PC-9 (cell line): Measurements from ENCODE around the gene PDHX.

Experiments used
- EZH2 ChIP-seq: fragments of 200-600 bp; sonication (generic); IDR thresholded peaks from 2 replicates; pipeline ENCODE4 v1.8.0; 2017; ENCODE audit warnings: antibody characterized with exemption, low read depth
- TF ChIP-seq, protein P1 (sequence below): fragments of 200-600 bp; sonication (generic); conservative IDR thresholded peaks from 2 replicates; pipeline ENCODE4 v1.6.1; 2017; ENCODE audit warnings: mixed run types, antibody characterized with exemption, mild to moderate bottlenecking, moderate library complexity

DNA sequence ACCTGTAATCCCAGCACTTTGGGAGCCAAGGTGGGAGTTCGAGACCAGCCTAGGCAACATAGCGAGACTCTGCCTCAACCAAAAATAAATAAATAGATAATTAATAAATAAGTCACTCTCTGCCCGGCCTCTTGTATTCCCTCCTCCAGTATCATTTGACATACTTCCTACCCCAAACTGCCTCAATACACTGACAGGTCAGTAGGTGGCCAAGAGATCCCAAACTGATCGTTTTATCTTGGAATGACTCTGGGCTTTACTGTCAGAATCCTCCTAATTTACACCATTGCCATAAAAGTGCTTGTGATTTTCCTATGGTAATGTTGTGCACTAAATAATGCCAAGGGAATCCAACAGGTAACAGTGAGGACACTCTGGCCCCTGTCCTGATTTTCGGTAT, 94.2 kb downstream of the PDHX start:
- TF ChIP-seq, protein P1, sequence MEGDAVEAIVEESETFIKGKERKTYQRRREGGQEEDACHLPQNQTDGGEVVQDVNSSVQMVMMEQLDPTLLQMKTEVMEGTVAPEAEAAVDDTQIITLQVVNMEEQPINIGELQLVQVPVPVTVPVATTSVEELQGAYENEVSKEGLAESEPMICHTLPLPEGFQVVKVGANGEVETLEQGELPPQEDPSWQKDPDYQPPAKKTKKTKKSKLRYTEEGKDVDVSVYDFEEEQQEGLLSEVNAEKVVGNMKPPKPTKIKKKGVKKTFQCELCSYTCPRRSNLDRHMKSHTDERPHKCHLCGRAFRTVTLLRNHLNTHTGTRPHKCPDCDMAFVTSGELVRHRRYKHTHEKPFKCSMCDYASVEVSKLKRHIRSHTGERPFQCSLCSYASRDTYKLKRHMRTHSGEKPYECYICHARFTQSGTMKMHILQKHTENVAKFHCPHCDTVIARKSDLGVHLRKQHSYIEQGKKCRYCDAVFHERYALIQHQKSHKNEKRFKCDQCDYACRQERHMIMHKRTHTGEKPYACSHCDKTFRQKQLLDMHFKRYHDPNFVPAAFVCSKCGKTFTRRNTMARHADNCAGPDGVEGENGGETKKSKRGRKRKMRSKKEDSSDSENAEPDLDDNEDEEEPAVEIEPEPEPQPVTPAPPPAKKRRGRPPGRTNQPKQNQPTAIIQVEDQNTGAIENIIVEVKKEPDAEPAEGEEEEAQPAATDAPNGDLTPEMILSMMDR: 0 out of 2 replicates have a peak, but pooled peaks have one; percentile 14
- TF ChIP-seq EZH2: no peak
